Mesendoderm (in vitro differentiated cells): Measurements from ENCODE around the gene EGR4.

Source experiments
- DNase-seq: peaks from one replicate; pipeline ENCODE4 v3.0.0; 2013
- H2AK5ac ChIP-seq: 2 replicates; pipeline ENCODE4 v1.6.1; 2013; ENCODE audit warnings: low read length, inconsistent platforms
- H2BK120ac ChIP-seq: 2 replicates; pipeline ENCODE4 v1.6.1; 2013; ENCODE audit warnings: low read depth, mild to moderate bottlenecking, low read length, moderate library complexity, mixed read lengths
- H2BK15ac ChIP-seq: replicated peaks from 2 replicates; pipeline ENCODE4 v1.6.1; 2013; ENCODE audit warnings: low read depth, mild to moderate bottlenecking, moderate library complexity
- H2BK5ac ChIP-seq: 2 replicates; pipeline ENCODE4 v1.6.1; 2013; ENCODE audit warnings: low read length, inconsistent platforms
- H3K18ac ChIP-seq: 2 replicates; pipeline ENCODE4 v1.6.1; 2013; ENCODE audit warnings: mild to moderate bottlenecking, low read length, mixed read lengths
- H3K23ac ChIP-seq: one replicate; pipeline ENCODE4 v1.6.1; 2013; ENCODE audit warnings: low read length
- H3K27ac ChIP-seq: 2 replicates; pipeline ENCODE4 v1.5.1; 2013; ENCODE audit warnings: low read depth, mild to moderate bottlenecking, inconsistent platforms, low read length, moderate library complexity
- H3K27me3 ChIP-seq: 2 replicates; pipeline ENCODE4 v1.6.1; 2013; ENCODE audit warnings: low read length, control low read depth, mild to moderate bottlenecking, inconsistent platforms; ENCODE audit not compliant: insufficient read depth, poor library complexity
- H3K36me3 ChIP-seq: 2 replicates; pipeline ENCODE4 v1.6.1; 2013; ENCODE audit warnings: low read length, inconsistent platforms; ENCODE audit not compliant: control insufficient read depth, insufficient read depth
- H3K4ac ChIP-seq: one replicate; pipeline ENCODE4 v1.6.1; 2013; ENCODE audit warnings: low read depth, mild to moderate bottlenecking, low read length, moderate library complexity
- H3K4me1 ChIP-seq: 2 replicates; pipeline ENCODE4 v1.6.1; 2013; ENCODE audit warnings: low read depth, low read length, inconsistent platforms; ENCODE audit not compliant: control insufficient read depth
- H3K4me2 ChIP-seq: 2 replicates; pipeline ENCODE4 v1.6.1; 2013; ENCODE audit warnings: low read length
- H3K4me3 ChIP-seq: 2 replicates; pipeline ENCODE4 v1.5.1; 2013; ENCODE audit warnings: mild to moderate bottlenecking, low read length
- H3K56ac ChIP-seq: one replicate; pipeline ENCODE4 v1.6.1; 2013; ENCODE audit warnings: low read length
- H3K79me1 ChIP-seq: 2 replicates; pipeline ENCODE4 v1.6.1; 2013; ENCODE audit warnings: low read length, inconsistent platforms
- H3K79me2 ChIP-seq: 2 replicates; pipeline ENCODE4 v1.6.1; 2013; ENCODE audit warnings: mild to moderate bottlenecking, low read length; ENCODE audit not compliant: control insufficient read depth, insufficient read depth
- H3K9ac ChIP-seq: 2 replicates; pipeline ENCODE4 v1.6.1; 2013; ENCODE audit warnings: low read length, inconsistent platforms
- H4K5ac ChIP-seq: one replicate; pipeline ENCODE4 v1.6.1; 2013; ENCODE audit warnings: low read length
- H4K8ac ChIP-seq: one replicate; pipeline ENCODE4 v1.6.1; 2013; ENCODE audit warnings: low read depth, mild to moderate bottlenecking, control low read depth, low read length, moderate library complexity
- WGBS: extraction: QIAGEN DNeasy Blood & Tissue Kit; methylation state at CpG from one replicate; pipeline ENCODE4 v1.1.7; 2013; ENCODE audit warnings: low lambda C conversion rate, missing lambda C conversion rate; ENCODE audit not compliant: insufficient coverage; ENCODE audit errors: extremely low coverage; 5-methylcytosine and 5-hydroxymethylcytosine counted together

EGR4 gene

DNA sequence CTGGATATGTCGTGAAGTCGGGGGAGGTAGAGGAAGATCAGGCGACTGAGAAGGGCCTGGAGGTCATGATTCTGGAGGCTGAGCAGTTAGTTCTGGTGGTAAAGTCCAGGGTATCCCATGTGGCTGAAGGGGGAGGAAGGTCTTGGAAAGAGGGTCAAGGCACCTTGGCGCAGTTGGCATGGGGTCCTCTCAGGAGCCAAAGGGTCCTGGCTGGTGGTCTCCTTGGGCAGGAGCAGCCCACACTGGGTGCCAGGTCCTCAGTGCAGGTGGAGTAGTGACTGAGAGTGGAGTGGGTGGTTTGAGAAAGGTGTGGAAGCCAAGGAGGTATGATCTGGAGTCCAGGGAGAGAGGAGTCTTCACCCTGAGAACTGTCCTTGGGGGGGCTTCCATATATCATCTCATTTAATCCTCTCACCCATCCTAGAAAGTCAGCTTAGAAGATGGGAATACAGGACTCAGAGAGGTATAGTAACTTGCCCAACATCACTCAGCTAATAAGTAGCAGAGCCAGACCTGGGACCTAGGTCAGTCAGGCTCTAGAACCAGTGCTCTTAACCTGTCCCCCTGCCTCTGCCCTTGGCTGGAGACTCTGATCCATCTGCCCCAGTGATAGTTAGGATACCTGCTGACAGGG, 33.5 kb downstream of the EGR4 start:
- Histone ChIP-seq H3K36me3 (no peaks in the 10 kb centered on the region), H3K9ac (no peak overlapping the region), H3K4ac (no peak overlapping the region), H3K56ac (no peak overlapping the region), H2BK120ac (no peak overlapping the region), H2BK5ac (no peak overlapping the region), H3K4me1 (no peaks in the 10 kb centered on the region), H2BK15ac (no peak overlapping the region), H4K8ac (no peak overlapping the region), H3K79me1 (no peaks in the 10 kb centered on the region), H3K18ac (no peak overlapping the region), H3K23ac (no peak overlapping the region), H2AK5ac (no peak overlapping the region), H3K4me2 (no peak overlapping the region), H3K27me3 (no peaks in the 10 kb centered on the region), H3K79me2 (no peaks in the 10 kb centered on the region), H3K27ac (no peak overlapping the region), H4K5ac (no peak overlapping the region), H3K4me3 (no peak overlapping the region)
- no peak for DNase-seq
- no CpG with 5 or more reads among the region's 4 CpGs for WGBS

DNA sequence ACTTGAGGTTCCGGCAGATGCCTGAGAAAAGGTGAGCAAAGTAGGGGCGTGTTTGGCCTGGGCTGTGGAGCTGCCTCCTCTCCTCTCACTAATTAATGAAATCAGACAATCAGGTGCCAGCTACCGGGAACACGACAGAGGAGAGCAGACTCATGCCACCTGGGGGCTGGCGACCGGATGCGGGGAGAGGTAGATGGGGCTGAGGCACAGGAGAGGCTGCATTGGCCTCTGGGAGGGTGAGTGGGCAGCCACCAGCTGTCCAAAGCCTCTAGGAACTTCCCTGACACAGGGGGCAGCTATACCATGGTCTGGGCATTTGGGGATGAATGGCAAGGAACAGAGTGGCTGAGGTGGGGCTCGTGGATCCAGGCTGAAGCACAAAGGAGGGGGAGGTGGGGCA, 34.1 kb downstream of the EGR4 start:
- WGBS: no CpG with 5 or more reads among the region's 8 CpGs

DNA sequence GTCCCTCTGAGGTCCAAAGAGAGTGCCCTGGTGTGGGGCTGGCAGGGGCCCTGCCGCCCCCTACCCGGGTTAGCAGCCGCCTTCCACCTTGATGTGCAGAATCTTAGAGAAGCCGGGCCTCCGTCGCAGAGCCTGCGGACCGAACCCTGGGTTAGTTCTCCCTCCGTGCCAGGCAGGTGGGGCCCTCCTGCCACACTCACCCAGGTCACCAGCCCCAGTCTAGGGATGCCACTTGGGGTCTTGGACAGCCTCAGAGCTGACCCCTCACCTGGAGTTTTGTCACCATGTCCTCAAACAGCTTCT, 34.5 kb downstream of the EGR4 start:
- H4K8ac ChIP-seq: no peak overlapping the region
- no peak overlapping the region for H3K4me2 ChIP-seq
- no peak overlapping the region for H3K56ac ChIP-seq
- H2BK120ac ChIP-seq: no peak overlapping the region
- H4K5ac ChIP-seq: no peak overlapping the region
- WGBS: no CpG with 5 or more reads among the region's 9 CpGs
- H3K23ac ChIP-seq: no peak overlapping the region
- no peak overlapping the region for H2AK5ac ChIP-seq
- DNase-seq: no peak
- H3K4ac ChIP-seq: no peak overlapping the region
- no peak overlapping the region for H2BK5ac ChIP-seq
- no peak overlapping the region for H3K27ac ChIP-seq
- no peaks in the 10 kb centered on the region for H3K79me2 ChIP-seq
- no peak overlapping the region for H3K9ac ChIP-seq
- H3K36me3 ChIP-seq: peaks cover 7% of the 10 kb centered on the region
- H3K18ac ChIP-seq: no peak overlapping the region
- H3K79me1 ChIP-seq: no peaks in the 10 kb centered on the region
- no peaks in the 10 kb centered on the region for H3K4me1 ChIP-seq
- H3K4me3 ChIP-seq: no peak overlapping the region
- H2BK15ac ChIP-seq: no peak overlapping the region
- no peaks in the 10 kb centered on the region for H3K27me3 ChIP-seq

More for the DNA sequence above, 34.1 kb downstream of the EGR4 start:
- Histone ChIP-seq H3K4ac (no peak overlapping the region), H3K4me2 (no peak overlapping the region), H3K18ac (no peak overlapping the region), H3K36me3 (peaks cover 3% of the 10 kb centered on the region), H3K23ac (no peak overlapping the region), H3K27ac (no peak overlapping the region), H2BK15ac (no peak overlapping the region), H3K79me1 (no peaks in the 10 kb centered on the region), H3K27me3 (no peaks in the 10 kb centered on the region), H4K8ac (no peak overlapping the region), H3K9ac (no peak overlapping the region), H3K56ac (no peak overlapping the region), H3K4me3 (no peak overlapping the region), H4K5ac (no peak overlapping the region), H3K4me1 (no peaks in the 10 kb centered on the region), H3K79me2 (no peaks in the 10 kb centered on the region), H2BK120ac (no peak overlapping the region), H2BK5ac (no peak overlapping the region), H2AK5ac (no peak overlapping the region)
- DNase-seq: no peak

DNA sequence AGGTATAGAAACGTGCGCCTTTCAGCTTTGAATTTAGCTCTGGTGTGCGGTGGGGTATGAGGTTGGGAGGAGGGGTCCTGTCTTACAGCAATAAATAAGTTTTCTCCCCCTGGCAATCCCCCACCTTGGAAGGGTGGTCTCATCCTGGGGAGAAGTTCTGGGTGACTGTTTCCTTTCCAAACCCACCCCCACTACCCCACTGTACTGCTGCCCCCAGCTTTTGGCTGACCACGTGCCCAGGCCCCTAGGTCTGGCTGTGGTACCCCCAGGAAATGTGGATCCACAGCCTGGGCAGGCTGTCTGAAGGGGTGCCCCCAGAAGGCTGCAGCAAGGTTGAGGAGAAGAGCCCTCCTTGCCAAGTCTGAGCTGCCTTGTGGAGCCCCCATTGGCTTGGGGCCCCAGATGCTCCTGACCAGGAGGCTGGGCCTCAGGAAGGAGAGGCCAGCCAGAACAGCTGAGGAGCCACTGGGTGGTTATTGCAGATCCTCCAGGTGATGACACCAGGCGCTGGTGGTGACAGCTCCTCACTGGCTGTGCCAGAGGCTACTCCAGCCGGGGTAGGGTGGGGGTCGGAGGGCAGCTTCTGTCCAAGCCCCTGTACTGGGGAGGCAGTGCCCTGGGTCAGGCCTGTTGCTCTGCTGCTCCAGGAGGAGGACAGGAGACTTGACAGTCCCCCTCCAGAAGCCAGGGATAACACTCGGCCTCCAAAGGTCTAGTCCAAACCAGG, 35.0 kb downstream of the EGR4 start:
- Histone ChIP-seq H3K27me3 (no peaks in the 10 kb centered on the region), H3K4me2 (no peak overlapping the region), H2BK15ac (no peak overlapping the region), H3K9ac (no peak overlapping the region), H3K79me2 (no peaks in the 10 kb centered on the region), H3K4me1 (no peaks in the 10 kb centered on the region), H3K27ac (no peak overlapping the region), H2AK5ac (no peak overlapping the region), H3K36me3 (peaks cover 10% of the 10 kb centered on the region), H3K79me1 (no peaks in the 10 kb centered on the region), H2BK5ac (no peak overlapping the region), H3K23ac (no peak overlapping the region), H4K8ac (no peak overlapping the region), H3K56ac (no peak overlapping the region), H3K18ac (no peak overlapping the region), H2BK120ac (no peak overlapping the region), H3K4ac (no peak overlapping the region), H4K5ac (no peak overlapping the region), H3K4me3 (no peak overlapping the region)
- DNase-seq: no peak
- WGBS: no CpG with 5 or more reads among the region's 8 CpGs

DNA sequence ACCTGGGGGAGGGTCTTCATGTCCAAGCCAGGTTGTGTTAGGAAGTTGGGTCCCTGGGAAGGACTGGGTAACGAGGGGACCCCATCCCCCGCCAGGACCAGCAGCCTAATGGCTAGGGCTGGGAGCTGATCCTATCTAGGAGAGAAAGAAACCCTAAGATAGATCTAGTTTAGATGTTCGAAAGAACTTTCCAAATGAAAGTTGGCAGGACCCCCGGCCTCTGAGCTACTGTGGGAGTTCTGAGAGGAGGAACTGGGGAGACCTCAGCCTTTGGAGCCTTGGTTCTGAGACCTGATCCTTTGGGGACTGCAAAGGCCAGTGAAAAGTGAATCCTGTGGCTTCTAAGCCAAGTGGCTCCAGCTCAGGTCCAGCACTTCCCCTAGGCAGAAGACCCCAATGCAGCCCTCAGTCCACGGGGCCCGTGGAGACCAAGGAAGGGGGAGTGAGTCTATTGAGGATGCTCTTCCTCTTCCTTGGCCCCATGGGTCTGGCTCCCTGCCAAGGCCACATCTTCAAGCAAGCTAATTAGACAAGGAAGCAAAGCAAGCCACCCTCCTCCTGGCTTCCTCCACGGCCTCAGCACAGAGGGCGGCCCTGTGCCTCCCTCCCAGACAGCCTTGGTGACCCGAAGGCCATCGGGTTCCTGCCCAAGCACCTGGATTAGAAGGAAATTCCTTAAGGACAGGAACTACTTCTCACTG, 35.8 kb downstream of the EGR4 start:
- Histone ChIP-seq H3K4me3 (no peak overlapping the region), H3K36me3 (peaks cover 13% of the 10 kb centered on the region), H3K79me1 (no peaks in the 10 kb centered on the region), H3K18ac (no peak overlapping the region), H3K79me2 (no peaks in the 10 kb centered on the region), H3K4me2 (no peak overlapping the region), H3K23ac (no peak overlapping the region), H4K8ac (no peak overlapping the region), H3K4me1 (no peaks in the 10 kb centered on the region), H2BK15ac (no peak overlapping the region), H2AK5ac (no peak overlapping the region), H3K9ac (no peak overlapping the region), H3K4ac (no peak overlapping the region), H3K27ac (no peak overlapping the region), H3K27me3 (no peaks in the 10 kb centered on the region), H3K56ac (no peak overlapping the region), H2BK5ac (no peak overlapping the region), H4K5ac (no peak overlapping the region), H2BK120ac (no peak overlapping the region)
- DNase-seq: no peak
- WGBS: no CpG with 5 or more reads among the region's 10 CpGs
